Activated CD4-positive, alpha-beta memory T cell treated with anti-CD3 and anti-CD28 coated beads, Interleukin-2, amount 10 ng/mL, durations not matched to agents 7 days and 5 days (primary cell): Measurements from ENCODE around the gene ADK. TPM values are rescaled to one million over a fixed set of nuclear protein-coding genes. Genes with fewer than 3 reads are reported as not detected.
"Not testable (repeated sequence)": the region's sequence is repeated elsewhere in the genome, so short reads cannot be mapped to it uniquely, and the experiment has no call there.

ENCODE experiments used
- CTCF ChIA-PET: fragments of 350-600 bp; sonication (Branson Sonifier 250); formaldehyde crosslinking; loops from one replicate; lab custom pipeline; 2021; ENCODE audit warnings: antibody characterized with exemption, inconsistent platforms; lab: Charles Lee
- POLR2A ChIA-PET: fragments of 350-600 bp; sonication (Branson Sonifier 250); formaldehyde crosslinking; loops from one replicate; lab custom pipeline; 2021; ENCODE audit warnings: antibody characterized with exemption; lab: Charles Lee
- DNase-seq: peaks from one replicate; pipeline ENCODE4 v3.0.0-alpha.2; 2020
- H3K27ac Mint-ChIP-seq: one replicate; pipeline ENCODE4 v1.8.0; 2021; ENCODE audit warnings: mild to moderate bottlenecking, mixed read lengths
- H3K27me3 Mint-ChIP-seq: one replicate; pipeline ENCODE4 v1.8.0; 2021; ENCODE audit warnings: mixed read lengths
- H3K36me3 Mint-ChIP-seq: one replicate; pipeline ENCODE4 v1.8.0; 2021; ENCODE audit warnings: low read depth, mixed read lengths
- H3K4me1 Mint-ChIP-seq: one replicate; pipeline ENCODE4 v1.8.0; 2021; ENCODE audit warnings: mixed read lengths
- H3K4me3 Mint-ChIP-seq: one replicate; pipeline ENCODE4 v1.8.0; 2021; ENCODE audit warnings: mild to moderate bottlenecking, mixed read lengths
- H3K9me3 Mint-ChIP-seq: one replicate; pipeline ENCODE4 v1.8.0; 2021; ENCODE audit warnings: mixed read lengths
- total RNA-seq, 2 experiments: library from RNA; stranded (reverse); gene quantifications; one replicate each; pipeline ENCODE4 v1.2.3, GENCODE V29; 2021

The ADK gene
- total RNA-seq, 2 experiments from 2014 or later: 29.3 to 31.8 TPM

DNA sequence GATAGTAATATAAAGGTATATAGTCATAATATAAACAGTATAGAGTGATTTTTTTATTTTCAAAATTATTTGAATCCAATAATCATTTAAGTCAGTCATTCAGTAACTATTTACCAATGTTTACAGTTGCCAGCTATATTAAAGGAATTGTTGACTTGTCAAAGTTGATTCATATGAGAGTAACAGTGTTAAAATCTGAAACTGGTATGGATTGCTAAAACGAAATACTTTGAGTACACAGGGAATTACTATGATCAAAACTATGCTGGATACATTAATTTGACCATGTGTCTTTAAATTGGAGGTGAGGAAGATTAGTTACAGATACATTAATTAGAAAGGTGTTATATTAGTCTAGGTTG lies 282.6 kb downstream of the ADK start:
- H3K27ac Mint-ChIP-seq: no peak overlapping the region
- POLR2A ChIA-PET: no interaction called here

DNA sequence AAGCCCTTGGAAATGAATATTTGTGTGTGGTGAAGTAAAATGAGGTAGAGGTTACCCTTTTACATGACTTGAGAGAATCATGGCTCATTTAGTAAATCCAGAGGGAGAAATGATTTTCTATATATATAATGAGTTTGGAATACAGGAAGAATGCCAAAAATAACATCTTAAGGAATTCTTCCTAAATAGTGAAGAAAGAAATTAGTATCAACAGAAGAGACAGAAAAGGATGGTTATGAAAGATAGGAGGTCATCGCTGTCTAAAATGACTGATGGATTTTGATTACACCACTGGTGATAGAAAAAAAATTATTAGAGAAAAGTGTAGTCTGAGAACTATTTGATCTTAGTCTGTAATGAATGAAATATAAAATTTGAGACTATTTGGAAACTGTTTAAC lies 283.0 kb downstream of the ADK start:
- H3K27ac Mint-ChIP-seq: no peak overlapping the region
- CTCF ChIA-PET: no interaction called here
- POLR2A ChIA-PET: no interaction called here

More for the DNA sequence above, 282.6 kb downstream of the ADK start:
- peaks cover 2% of the 10 kb centered on the region for H3K9me3 Mint-ChIP-seq
- H3K36me3 Mint-ChIP-seq: peaks cover 8% of the 10 kb centered on the region
- CTCF ChIA-PET: no interaction called here
- no peak overlapping the region for H3K4me3 Mint-ChIP-seq
- no peak for DNase-seq
- H3K4me1 Mint-ChIP-seq: no peaks in the 10 kb centered on the region
- no peaks in the 10 kb centered on the region for H3K27me3 Mint-ChIP-seq

GRCh38 chr10:74434547-74434946 lies 283.5 kb downstream of the ADK start:
- ChIA-PET CTCF (no interaction called here), POLR2A (no interaction called here)
- H3K27me3 Mint-ChIP-seq: no peaks in the 10 kb centered on the region
- peaks cover 2% of the 10 kb centered on the region for H3K9me3 Mint-ChIP-seq
- peaks cover 8% of the 10 kb centered on the region for H3K36me3 Mint-ChIP-seq
- no peak overlapping the region for H3K4me3 Mint-ChIP-seq
- DNase-seq: no peak
- no peak overlapping the region for H3K27ac Mint-ChIP-seq
- H3K4me1 Mint-ChIP-seq: no peaks in the 10 kb centered on the region

More for the DNA sequence above, 283.0 kb downstream of the ADK start:
- Mint-ChIP-seq H3K27me3 (no peaks in the 10 kb centered on the region), H3K9me3 (peaks cover 2% of the 10 kb centered on the region), H3K4me1 (no peaks in the 10 kb centered on the region), H3K36me3 (peaks cover 8% of the 10 kb centered on the region), H3K4me3 (no peak overlapping the region)
- no peak for DNase-seq

GRCh38 chr10:74436523-74437170 lies 285.6 kb downstream of the ADK start:
- H3K4me1 Mint-ChIP-seq: no peaks in the 10 kb centered on the region
- ChIA-PET CTCF (no interaction called here), POLR2A (no interaction called here)
- peaks cover 5% of the 10 kb centered on the region for H3K36me3 Mint-ChIP-seq
- H3K4me3 Mint-ChIP-seq: no peak overlapping the region
- no peak overlapping the region for H3K27ac Mint-ChIP-seq
- H3K27me3 Mint-ChIP-seq: no peaks in the 10 kb centered on the region
- H3K9me3 Mint-ChIP-seq: no peaks in the 10 kb centered on the region
- DNase-seq: no peak

- ChIA-PET CTCF (no interaction called here), POLR2A (no interaction called here)
- H3K27me3 Mint-ChIP-seq: no peaks in the 10 kb centered on the region
Observed at GRCh38 chr10:74437822-74438221, 286.8 kb downstream of the ADK start.

DNA sequence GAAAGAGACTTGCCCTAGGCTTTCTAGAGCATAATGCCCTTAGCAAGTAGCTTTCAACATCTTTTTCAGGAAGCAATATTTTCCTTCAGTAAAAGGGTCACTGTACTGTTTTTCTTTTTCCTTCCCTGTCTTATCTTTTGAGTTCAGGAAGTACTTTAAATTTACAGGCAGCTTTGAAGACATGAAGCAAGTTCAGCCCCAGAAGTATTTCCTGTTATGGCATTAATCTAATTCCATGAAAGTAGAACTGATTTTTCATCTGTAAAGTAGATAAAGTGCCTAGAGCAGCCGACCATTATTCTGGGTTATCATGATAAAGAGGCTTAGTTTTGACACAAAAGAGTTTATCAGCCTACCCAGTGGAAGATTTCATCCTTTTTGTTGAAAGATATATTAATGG lies 288.2 kb downstream of the ADK start:
- POLR2A ChIA-PET: no interaction called here
- no peak for DNase-seq
- Mint-ChIP-seq H3K27me3 (no peaks in the 10 kb centered on the region), H3K4me1 (no peaks in the 10 kb centered on the region), H3K36me3 (peaks cover 5% of the 10 kb centered on the region), H3K27ac (no peak overlapping the region), H3K4me3 (no peak overlapping the region), H3K9me3 (no peaks in the 10 kb centered on the region)
- CTCF ChIA-PET: no interaction called here

More at GRCh38 chr10:74437822-74438221, 286.8 kb downstream of the ADK start:
- Mint-ChIP-seq H3K9me3 (no peaks in the 10 kb centered on the region), H3K4me3 (no peak overlapping the region), H3K27ac (no peak overlapping the region), H3K4me1 (no peaks in the 10 kb centered on the region), H3K36me3 (peaks cover 5% of the 10 kb centered on the region)
- no peak for DNase-seq

- no peaks in the 10 kb centered on the region for H3K27me3 Mint-ChIP-seq
- no peaks in the 10 kb centered on the region for H3K36me3 Mint-ChIP-seq
- no peaks in the 10 kb centered on the region for H3K4me1 Mint-ChIP-seq
- no peaks in the 10 kb centered on the region for H3K9me3 Mint-ChIP-seq
- POLR2A ChIA-PET: no interaction called here
- CTCF ChIA-PET: no interaction called here
- no peak overlapping the region for H3K4me3 Mint-ChIP-seq
- no peak for DNase-seq
- no peak overlapping the region for H3K27ac Mint-ChIP-seq
Observed at GRCh38 chr10:74445493-74445892, 294.5 kb downstream of the ADK start.

- Mint-ChIP-seq H3K36me3 (peaks cover 6% of the 10 kb centered on the region), H3K27ac (no peak overlapping the region), H3K4me1 (peaks cover 3% of the 10 kb centered on the region), H3K27me3 (no peaks in the 10 kb centered on the region), H3K9me3 (peaks cover 2% of the 10 kb centered on the region), H3K4me3 (no peak overlapping the region)
- ChIA-PET POLR2A (no interaction called here), CTCF (no interaction called here)
- no peak for DNase-seq
Observed at GRCh38 chr10:74450602-74451001, 299.6 kb downstream of the ADK start.

- Mint-ChIP-seq H3K27me3 (no peaks in the 10 kb centered on the region), H3K4me3 (no peak overlapping the region), H3K27ac (no peak overlapping the region), H3K4me1 (peaks cover 3% of the 10 kb centered on the region), H3K9me3 (peaks cover 7% of the 10 kb centered on the region), H3K36me3 (peaks cover 12% of the 10 kb centered on the region)
- ChIA-PET POLR2A (no interaction called here), CTCF (no interaction called here)
- no peak for DNase-seq
Observed at GRCh38 chr10:74451127-74451829, 300.3 kb downstream of the ADK start.

GRCh38 chr10:74453169-74453568 lies 302.1 kb downstream of the ADK start:
- Mint-ChIP-seq H3K4me3 (no peak overlapping the region), H3K27me3 (no peaks in the 10 kb centered on the region), H3K4me1 (peaks cover 3% of the 10 kb centered on the region), H3K27ac (no peak overlapping the region), H3K36me3 (peaks cover 12% of the 10 kb centered on the region), H3K9me3 (peaks cover 7% of the 10 kb centered on the region)
- POLR2A ChIA-PET: no interaction called here
- CTCF ChIA-PET: interaction anchor here (1.1 kb wide), 1 partner anchor 782 kb away, joined by 3 read pairs; the partner anchor contains the start of gene COMTD1
- DNase-seq: no peak

- H3K27me3 Mint-ChIP-seq, CTCF ChIA-PET, H3K9me3 Mint-ChIP-seq, DNase-seq, H3K4me1 Mint-ChIP-seq, H3K4me3 Mint-ChIP-seq, H3K27ac Mint-ChIP-seq, POLR2A ChIA-PET: not testable (repeated sequence)
- peaks cover 12% of the 10 kb centered on the region for H3K36me3 Mint-ChIP-seq
Observed at GRCh38 chr10:74457478-74457877, 306.5 kb downstream of the ADK start.

DNA sequence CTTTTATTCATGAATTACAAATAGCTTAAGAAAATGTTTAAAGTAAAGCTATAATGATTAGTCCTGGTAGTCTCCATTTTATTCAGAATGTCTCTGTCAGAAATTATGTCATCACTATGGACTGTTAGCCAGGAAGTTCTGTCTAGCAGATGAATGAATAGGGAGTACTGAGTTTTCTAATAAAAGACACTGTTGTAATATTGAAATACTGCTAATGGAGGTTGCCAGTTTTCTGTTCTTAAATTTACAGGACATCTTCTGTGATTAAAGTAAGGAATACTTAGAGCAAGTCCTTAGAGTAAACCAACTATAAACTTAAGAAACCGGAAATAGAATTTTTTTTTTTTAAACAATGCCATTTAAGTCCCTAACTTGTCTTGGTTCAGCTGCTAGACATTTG lies 309.8 kb downstream of the ADK start:
- H3K9me3 Mint-ChIP-seq: peaks cover 4% of the 10 kb centered on the region
- no peak for DNase-seq
- CTCF ChIA-PET: no interaction called here
- no peak overlapping the region for H3K4me3 Mint-ChIP-seq
- H3K36me3 Mint-ChIP-seq: peaks cover 8% of the 10 kb centered on the region
- no peaks in the 10 kb centered on the region for H3K27me3 Mint-ChIP-seq
- POLR2A ChIA-PET: no interaction called here
- no peak overlapping the region for H3K27ac Mint-ChIP-seq
- no peaks in the 10 kb centered on the region for H3K4me1 Mint-ChIP-seq

- CTCF ChIA-PET: no interaction called here
- Mint-ChIP-seq H3K4me3 (no peak overlapping the region), H3K27ac (no peak overlapping the region), H3K4me1 (no peaks in the 10 kb centered on the region), H3K9me3 (no peaks in the 10 kb centered on the region), H3K36me3 (peaks cover 15% of the 10 kb centered on the region), H3K27me3 (no peaks in the 10 kb centered on the region)
- POLR2A ChIA-PET: no interaction called here
- DNase-seq: no peak
Observed at GRCh38 chr10:74474022-74474713, 323.1 kb downstream of the ADK start.
